HG03460 (cell line): ENCODE measurements around the gene RANBP17.

Source experiments
- ATAC-seq: cut with Tn5 transposase; IDR thresholded peaks from one replicate; pipeline ENCODE4 v1.9.1; 2021; ENCODE audit not compliant: unreplicated experiment

RANBP17 gene

DNA sequence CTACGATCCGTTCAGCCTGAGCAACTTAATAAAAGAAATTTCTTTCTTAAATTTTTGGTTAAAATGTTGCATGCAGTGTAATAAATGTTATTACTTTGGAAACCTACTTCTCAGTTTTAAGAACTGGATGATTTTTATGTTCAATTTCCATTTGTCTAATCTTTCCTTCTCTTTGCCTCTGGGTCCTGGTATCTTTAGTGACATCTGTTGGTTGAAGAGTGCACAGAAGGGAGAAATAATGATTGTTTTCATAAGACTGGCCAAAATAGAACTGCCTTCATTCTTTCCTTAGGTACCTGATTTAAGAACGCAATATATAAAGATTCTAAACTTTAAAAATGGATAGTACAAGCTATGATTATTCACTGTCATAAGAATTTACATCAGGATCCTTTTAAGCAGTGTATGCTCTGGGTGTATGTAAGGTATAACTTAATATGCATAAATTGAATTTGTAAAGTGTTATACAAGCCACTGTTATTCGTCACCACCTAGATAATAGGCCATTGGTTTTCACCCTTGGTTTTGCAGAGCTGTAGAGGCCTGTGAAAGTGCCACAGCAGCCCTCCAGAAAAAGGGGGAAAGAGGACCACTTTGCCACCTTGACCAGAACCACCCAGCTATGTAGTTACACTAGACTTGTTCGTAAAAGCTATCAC, 364.4 kb downstream of the RANBP17 start:
- no peak for ATAC-seq

DNA sequence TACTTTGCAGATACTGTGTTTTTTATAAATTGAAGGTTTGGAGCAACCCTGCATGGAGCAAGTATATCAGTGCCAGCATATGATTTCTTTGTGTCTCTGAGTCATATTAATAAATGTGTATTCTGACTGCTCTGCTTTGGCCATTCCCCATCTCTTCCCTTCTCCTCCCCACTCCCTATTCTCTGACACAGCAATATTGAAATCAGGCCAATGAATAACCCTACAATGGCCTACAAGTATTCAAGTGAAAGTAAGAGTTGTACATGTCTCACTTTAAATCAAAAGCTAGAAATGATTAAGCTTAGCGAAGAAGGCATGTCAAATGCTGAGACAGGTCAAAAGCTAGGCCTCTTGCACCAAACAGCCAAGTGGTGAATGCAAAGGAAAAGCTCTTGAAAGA, 365.0 kb downstream of the RANBP17 start:
- no peak for ATAC-seq

DNA sequence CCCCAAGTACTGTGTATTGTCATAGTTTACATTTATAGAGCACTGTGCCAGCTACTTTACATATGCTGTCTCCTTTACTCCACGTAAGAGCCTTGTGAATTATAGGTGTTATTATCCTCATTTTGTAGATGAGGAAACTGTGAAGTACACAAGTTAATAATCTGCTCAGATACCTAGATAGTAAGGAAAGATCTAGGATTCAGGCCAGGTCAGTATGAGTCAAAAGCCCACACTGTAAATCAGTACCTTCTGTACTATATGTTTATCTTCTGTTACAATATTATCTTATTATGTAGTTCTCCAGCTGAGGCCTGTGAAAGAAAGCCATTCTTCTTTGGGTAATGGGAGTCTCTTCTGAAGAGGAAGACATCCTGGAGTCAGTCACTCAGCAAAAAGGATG, 374.8 kb downstream of the RANBP17 start:
- ATAC-seq, result no peak

DNA sequence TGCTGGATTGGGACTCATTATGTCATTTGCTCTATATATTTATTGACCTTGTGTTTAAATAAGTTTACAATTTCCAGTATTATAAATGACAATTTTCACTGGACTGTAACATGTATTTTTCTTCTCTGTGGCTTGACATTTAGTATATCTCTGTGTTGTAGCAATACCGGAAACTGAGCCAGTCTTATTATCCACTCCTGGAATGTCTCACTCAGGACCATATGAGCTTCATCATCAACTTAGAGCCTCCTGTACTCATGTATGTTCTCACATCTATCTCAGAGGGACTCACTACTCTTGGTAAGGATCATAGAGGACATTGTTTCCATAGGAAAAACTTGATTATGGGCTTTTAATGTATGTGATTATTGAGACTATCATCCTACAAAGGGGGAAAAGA, 380.7 kb downstream of the RANBP17 start:
- no peak for ATAC-seq

DNA sequence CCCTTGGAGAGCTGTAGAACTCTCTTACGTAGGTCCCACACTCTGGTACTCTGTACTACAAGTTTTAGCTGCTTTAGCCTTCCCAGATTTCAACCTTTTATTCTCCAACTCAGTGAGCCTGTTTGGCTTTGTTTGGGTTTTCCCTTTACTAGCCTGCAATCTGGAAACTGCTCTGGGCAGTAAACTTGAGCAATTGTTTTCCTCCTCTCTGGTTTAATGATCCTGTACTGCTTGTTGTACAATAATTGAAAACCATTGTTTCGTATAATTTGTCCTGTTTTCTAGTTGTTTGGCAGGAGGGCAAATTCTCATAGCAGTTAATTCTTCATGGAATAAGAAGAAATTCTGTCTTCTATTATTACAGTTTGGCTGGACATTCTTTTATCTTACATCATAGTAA, 384.4 kb downstream of the RANBP17 start:
- no peak for ATAC-seq

DNA sequence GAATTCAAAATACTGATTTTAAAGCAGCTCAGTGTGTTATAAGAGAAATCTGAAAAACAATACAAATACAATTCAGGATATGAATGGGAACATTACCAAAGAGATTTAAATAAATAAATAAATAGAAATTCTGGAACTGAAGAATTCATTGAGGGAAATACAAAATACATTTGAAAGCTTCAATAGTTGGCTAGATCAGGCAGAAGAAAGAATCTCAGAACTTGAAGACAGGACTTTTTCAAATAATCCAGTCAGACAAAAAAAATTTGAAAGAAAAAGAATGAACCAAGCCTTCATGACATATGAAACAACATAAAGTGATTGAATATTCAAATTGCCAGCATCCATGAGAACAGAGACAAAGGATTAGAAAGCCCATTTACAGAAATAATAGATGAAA, 387.6 kb downstream of the RANBP17 start:
- no peak for ATAC-seq

DNA sequence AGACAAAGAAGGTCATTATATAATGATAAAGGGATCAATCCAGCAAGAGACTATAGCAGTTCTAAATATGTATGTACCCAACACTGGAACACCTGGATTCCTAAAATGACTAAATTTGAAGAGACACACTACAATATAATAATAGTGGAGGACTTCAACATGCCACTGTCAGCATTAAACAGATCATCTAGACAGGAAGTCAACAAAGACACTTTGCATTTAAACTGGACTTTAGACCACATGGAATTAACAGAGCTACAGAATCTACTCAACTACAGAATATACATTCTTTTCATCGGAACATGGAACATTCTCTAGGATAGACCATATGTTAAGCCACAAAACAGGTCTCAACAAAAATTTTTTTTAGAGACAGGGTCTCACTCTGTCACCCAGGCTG, 388.9 kb downstream of the RANBP17 start:
- no peak for ATAC-seq

DNA sequence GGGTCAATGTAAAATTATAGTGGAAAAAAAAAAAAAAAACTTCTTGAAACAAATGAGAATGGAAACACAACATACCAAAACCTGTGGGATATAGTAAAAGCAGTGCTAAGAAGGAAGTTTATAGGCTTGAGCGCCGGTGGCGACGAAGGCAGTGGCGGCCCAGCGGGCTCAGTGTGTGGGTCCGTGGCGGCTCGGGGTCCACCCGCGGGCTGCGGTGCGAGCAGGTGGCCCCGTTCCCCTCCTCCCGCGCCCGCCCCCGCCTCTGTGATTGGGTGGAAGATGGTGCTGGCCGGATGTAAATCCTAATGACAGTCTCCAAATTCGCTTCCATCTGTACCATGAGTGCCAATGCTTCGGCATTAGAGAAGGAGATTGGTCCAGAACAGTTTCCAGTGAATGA, 389.7 kb downstream of the RANBP17 start:
- ATAC-seq, result no peak

DNA sequence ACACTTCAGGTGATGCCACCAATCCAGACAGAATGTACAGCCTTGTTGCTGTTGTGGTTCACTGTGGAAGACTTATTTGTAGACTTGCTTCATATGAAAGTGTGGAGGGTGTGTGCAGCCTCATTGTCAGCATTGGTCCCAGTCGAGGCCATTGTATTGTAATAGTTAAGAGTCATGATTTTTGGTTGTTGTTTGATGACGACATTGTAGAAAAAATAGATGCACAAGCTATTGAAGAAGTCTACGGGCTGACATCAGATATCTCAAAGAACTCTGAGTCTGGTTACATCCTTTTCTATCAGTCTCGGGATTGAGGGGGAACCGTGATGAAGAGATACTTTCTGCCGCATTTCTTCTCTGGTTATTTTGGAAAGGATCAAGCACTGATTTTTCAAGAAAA, 390.9 kb downstream of the RANBP17 start:
- ATAC-seq, result no peak

DNA sequence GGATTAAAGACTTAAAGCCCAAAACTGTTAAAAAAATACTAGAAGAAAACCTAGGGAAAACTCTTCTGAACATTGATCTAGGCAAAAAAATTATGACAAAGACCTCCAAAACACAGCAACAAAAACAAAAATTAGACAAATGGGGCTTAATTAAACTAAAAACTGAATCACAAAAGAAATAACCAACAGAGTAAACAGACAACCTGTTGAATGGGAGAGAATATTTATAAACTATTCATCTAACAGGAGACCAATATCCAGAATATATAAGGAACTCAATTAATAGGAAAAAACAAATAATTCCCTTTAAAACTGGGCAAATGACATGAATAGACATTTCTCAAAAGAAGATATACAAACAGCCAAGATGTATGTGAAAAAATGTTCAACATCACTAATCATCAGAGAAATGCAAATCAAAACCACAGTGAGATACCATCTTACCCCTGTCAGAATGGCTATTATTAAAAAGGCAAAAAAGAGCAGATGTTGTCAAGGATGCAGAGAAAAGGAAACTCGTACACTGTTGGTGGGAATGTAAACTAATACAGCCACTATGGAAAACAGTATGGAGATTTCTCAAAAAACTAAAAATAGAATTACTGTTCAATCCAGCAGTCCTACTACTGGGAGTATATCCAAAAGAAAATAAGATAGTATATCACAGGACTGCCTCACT, 397.1 kb downstream of the RANBP17 start:
- ATAC-seq, result no peak

DNA sequence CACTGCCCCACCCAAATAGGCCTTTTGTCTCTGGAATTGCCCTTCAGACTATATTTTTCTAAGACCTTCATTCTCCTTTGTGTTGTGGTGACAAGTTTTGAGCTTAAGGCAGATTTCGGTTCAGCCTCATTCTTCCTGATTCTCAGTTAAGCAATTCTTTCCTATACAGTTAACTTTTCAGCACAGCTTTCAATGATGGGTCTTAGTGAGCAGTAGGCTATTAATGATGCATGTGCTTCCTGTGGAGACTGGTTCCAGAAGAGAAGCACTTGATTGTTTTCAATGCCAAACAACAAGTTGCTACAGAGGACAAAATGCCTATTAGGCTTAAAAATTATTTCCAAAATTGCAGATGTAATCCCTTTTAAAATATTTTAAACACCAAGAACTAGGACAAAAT, 399.5 kb downstream of the RANBP17 start:
- no peak for ATAC-seq

DNA sequence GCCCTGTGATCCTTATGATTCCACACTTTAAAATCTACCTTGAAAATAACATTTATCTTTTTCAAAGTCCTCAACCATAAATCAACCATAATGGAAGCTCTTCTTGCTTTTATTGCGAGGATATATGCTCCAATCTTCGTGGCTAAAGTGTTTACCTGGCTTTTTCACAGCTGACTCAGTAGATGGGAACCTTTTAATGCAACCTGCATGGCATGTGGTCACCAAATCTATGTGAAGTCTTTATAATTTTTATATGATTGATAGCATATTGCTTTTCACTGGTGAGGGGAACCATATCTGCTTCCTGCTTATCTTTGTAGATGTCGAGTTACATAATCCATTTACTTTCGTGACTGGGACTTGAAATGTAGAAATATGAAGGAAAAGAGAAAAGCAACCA, 400.1 kb downstream of the RANBP17 start:
- no peak for ATAC-seq

DNA sequence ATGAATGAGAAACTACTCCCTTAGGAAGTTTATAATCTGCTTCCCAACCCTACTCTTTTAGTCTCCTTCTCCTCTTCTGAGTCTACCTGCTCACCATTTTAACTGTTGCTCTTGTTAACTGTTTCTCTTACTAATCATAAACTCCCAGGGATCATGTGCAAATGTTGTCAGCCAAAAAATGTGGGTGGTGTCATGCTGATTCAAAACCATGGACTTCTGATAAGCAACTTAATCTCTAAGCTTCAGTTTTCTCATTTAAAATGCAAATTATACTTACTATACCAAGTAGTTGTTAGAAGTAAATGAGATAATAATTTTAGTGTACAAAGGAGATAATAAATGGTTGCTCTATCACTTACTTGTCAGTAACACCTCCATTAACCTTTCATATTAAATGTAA, 401.4 kb downstream of the RANBP17 start:
- ATAC-seq, result no peak

DNA sequence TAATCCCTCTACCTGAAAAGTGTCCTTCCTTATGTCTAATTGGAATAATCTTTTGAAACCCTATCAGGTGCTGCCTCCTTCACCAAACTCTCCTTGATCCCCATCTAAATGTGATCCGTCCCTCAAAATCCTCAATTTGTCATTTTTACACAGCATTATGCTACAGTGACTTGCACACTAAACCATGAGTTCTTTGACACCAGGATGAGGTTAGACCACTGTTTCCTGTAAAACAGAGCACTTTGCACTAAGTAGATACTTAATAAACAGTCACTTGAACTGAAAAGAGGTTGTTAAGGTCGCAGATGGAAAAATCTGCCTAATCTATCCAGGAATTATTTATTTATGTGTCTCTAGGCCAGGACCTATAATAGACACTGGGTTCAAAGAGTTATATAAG, 403.0 kb downstream of the RANBP17 start:
- ATAC-seq, result no peak

DNA sequence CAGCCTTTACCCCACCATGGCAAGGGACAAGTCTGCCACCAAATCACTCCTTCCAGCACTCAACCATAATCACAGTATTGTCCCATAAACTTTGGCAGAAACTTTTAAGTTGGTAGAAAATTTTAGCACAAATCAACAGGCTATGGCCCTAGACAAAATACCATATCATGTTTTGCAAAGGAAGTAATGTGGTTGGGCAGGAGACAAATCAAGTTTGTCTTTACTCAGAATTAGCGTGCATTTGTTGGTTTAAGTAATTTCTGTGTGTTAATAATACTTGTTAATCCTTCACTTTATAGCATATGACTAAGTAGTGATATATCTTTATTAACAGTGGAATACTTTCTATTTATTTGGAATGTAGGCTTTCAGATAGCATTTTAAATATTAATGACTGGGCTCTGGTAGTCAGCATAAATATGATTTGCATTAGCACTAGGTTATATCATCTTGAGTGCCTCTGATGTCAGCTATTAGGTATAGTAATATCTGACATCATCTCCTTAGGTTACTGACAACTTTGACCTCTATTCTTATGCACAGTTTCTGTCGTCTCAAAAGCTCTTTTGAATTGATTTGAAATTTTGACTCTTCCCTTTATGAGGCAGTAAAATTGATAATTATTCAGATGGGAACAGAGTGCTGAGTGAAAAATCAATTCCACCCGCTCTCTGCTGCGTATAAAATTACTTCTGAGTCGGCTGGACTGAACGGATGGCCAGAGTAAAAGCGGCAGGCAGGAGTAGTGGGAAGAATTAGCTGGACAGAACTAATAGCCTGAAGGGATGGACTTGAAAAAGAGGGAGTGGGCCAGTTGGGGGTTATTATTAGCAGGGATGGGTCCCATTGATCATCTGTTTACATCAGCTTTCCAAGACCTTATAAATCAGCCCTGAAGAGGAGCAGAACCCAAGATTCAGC, 407.1 kb downstream of the RANBP17 start:
- no peak for ATAC-seq

DNA sequence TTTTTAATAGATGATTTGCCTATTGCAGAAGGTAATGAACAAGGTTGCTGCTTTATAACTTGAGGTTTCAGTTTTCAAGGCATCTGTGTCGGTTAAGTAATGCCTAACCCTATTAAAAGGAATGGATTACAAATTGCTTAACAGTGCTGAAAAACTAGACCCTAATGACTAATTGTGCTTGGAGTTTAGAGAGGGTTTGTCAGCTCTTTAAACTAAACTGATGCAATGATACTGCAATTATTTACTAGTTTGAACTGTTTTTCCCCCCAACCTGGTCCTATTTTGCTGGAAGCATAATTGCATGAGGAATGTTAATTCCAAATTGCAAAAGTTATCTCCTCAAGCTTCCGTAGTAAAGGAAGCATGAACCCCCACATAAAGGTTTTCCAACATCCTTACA, 407.9 kb downstream of the RANBP17 start:
- ATAC-seq, result peak; percentile 58

DNA sequence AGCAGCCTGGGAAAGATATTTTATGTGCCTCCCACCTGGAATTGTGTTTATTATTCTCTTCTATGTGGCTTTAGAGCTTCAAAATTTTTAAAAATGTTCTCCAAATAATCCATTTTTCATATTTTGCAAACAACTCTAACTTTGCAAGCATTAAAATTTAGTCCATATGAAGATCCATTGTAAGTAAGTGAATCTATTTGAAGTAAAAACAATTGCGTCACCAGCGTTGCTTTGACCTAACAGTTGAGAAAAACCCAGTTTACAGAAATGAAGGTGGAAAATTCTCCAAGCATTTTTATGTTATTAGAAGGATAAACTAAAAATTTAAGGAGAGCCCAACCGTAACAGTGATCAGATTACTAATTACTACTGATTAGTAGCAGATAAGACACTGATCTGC, 408.3 kb downstream of the RANBP17 start:
- ATAC-seq, result no peak

DNA sequence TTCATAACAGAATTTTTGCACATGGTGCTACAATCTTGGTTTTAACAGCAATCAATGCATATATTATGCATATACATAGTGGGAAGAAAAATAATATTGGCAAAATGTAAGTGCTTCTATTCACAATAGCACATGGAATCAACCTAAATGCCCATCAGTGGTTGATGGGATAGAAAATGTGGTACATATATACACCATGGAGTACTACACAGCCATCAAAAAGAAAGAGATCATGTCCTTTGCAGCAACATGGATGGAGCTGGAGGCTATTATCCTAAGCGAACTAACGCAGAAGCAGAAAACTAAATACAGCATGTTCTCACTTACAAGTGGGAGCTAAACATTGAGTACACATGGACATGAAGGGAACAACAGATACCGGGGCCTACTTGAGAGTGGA, 410.0 kb downstream of the RANBP17 start:
- ATAC-seq, result no peak

DNA sequence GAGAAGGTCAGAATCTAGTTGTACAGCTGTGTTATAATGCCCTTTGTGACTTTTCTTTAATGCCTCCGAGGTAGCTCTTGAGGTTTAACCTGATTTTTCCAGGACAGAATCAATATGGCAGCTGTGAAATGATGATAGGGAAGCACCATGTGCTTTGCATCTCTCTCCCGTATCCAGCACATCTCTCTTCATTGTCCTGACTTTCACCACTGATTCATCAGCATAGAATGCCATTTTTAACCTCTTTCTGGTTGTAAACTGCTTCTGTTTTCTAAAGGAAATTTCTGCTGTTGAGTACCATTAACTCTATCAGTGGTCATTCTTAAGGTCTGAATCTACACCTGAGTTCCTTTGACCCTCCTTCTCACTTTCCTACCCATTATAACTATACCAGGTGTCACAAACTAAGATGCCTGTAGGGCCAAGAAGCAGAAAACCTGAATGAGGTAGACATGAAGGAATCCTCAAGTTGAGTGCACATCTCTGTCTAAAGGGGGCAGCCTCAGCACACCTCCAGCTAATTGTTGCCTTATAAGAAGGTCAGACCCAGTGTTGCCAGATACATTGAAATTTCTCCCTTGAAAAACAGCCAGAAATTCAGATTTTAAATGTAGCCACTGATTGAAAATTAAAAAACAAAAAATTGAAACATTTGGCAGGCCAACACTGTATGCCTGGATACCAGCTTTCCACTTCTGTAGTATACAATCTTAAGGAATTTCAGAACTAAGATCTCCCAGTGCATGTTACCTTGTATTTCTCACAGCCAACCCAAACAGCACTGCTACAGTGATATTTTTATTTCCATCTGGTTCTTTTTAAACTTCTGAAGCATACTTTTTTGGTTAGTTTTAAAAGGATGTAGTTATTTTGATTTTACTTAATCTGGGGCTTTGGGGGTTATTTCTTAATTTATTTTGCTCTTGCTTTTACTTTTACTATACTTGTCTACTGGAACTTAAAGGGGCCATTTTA, 411.5 kb downstream of the RANBP17 start:
- ATAC-seq, result no peak

DNA sequence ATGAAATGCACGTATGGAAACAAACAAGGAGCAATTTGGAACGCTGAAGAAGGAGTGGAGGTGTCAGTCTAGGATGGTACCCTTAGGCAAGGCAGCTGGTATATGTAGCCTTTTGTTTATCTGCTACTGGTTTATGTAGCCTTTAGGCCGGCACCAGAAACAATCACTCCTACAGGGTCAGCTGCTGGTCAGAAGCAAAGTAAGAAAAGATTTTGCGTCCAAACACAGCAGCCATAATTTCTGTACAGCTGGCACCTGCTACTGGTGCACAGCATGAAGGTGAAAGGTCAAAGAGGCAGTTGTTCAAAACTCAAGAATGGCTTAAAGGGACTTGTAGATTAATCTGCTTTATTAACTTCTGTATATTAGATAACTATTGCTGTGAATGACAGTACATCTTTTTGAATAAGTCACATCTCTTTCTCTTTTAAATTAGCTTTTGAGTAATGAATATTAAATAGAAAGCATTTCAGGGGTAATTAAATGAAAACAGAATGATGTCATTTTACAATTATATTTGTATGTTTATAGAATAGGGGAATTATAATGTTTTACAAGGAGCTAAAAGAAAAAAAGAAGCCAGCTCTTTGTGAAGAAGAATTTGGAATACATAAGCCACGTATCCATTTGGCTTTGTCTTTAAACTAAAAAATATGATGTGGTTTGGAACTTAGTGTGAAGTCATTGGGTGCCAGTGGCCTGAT, 414.2 kb downstream of the RANBP17 start:
- ATAC-seq, result no peak
